HUES48 (cell line): ENCODE measurements around the gene BACH2.

Experiments
- H3K27ac ChIP-seq: one replicate; pipeline ENCODE4 v1.7.0; 2013; ENCODE audit warnings: low read depth, low read length, inconsistent platforms
- H3K27me3 ChIP-seq: 2 replicates; pipeline ENCODE4 v1.6.1; 2013; ENCODE audit warnings: mild to moderate bottlenecking, low read length; ENCODE audit not compliant: control insufficient read depth, insufficient read depth
- H3K36me3 ChIP-seq: 2 replicates; pipeline ENCODE4 v1.6.1; 2013; ENCODE audit warnings: low read length; ENCODE audit not compliant: control insufficient read depth, insufficient read depth
- H3K4me1 ChIP-seq: 2 replicates; pipeline ENCODE4 v1.6.1; 2013; ENCODE audit warnings: mild to moderate bottlenecking, low read length; ENCODE audit not compliant: control insufficient read depth, insufficient read depth
- H3K4me3 ChIP-seq: 2 replicates; pipeline ENCODE4 v1.5.1; 2013; ENCODE audit warnings: mild to moderate bottlenecking, low read depth, low read length
- H3K9ac ChIP-seq: 2 replicates; pipeline ENCODE4 v1.6.1; 2013; ENCODE audit warnings: mild to moderate bottlenecking, low read depth, low read length, moderate library complexity
- H3K9me3 ChIP-seq: 2 replicates; pipeline ENCODE4 v1.6.1; 2013; ENCODE audit warnings: low read length; ENCODE audit not compliant: control insufficient read depth, insufficient read depth

BACH2 gene

DNA sequence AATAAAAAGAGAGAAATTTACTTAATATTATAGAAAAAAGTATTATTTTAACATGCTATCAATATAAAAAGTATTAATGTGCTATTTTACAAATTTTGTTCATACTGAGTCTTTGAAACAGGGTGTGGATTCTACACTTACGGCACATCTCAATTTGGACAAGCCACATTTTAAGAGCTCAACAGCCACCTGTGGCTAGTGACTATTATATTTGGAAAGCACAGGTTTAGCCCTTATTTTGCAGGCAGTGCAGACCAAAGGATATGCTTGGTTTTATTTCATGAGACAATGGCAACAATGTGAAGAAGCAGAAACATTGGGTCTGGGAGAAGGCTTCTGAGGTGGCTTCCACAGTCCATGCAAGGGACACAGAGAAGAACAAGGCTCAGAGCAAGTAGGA lies 74.6 kb downstream of the BACH2 start:
- no peak overlapping the region for H3K27ac ChIP-seq
- no peaks in the 10 kb centered on the region for H3K36me3 ChIP-seq
- H3K27me3 ChIP-seq: no peaks in the 10 kb centered on the region
- H3K4me1 ChIP-seq: peaks cover 41% of the 10 kb centered on the region
- H3K9me3 ChIP-seq: peaks cover 5% of the 10 kb centered on the region; the same call in 1 of the 2 replicates
- no peak overlapping the region for H3K9ac ChIP-seq
- no peak overlapping the region for H3K4me3 ChIP-seq

DNA sequence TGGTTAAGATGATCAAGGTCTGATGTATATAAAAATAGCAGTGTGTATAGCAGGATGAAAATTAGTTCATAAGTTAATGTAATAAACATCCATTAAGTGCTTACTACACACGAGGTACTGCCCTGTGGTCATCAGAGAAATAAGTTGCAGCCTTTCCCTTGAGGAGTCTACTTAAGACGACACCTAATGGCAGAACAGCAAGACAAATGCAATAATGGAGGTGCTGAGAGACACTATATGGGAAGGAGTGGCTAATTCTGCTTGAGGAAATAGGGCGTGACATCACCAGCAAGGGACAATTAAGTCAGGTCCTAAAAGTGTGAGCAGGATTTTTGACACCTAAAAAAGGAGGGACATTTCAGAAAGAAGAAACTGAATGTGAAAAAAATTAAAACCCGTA lies 75.2 kb downstream of the BACH2 start:
- no peak overlapping the region for H3K4me3 ChIP-seq
- H3K27ac ChIP-seq: no peak overlapping the region
- H3K9me3 ChIP-seq: peaks cover 5% of the 10 kb centered on the region; the same call in 1 of the 2 replicates
- H3K36me3 ChIP-seq: no peaks in the 10 kb centered on the region
- peaks cover 43% of the 10 kb centered on the region for H3K4me1 ChIP-seq
- no peaks in the 10 kb centered on the region for H3K27me3 ChIP-seq
- no peak overlapping the region for H3K9ac ChIP-seq

DNA sequence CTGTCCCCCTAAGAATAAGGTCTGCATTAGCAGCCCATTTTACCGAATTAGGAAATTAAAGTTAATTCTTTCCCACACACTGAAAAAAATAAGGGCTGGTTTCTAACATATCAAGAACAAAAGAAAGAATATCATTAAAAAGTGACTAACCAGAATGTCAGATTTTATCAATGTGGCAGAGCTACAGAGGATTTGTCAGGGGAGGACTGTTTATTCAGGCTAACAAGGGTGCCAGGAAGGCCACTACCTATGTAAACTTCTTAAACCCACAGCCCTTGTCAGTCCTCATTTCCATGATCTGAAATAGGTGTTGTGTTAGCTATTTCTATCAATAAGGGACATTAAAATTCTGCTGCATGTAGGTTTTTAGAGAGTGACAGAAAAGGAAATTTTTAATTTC lies 76.4 kb downstream of the BACH2 start:
- Histone ChIP-seq H3K27ac (peak overlapping the region; percentile 24), H3K9ac (no peak overlapping the region), H3K9me3 (peaks cover 5% of the 10 kb centered on the region; the same call in 1 of the 2 replicates), H3K27me3 (no peaks in the 10 kb centered on the region), H3K4me1 (peaks cover 52% of the 10 kb centered on the region), H3K4me3 (no peak overlapping the region), H3K36me3 (no peaks in the 10 kb centered on the region)

DNA sequence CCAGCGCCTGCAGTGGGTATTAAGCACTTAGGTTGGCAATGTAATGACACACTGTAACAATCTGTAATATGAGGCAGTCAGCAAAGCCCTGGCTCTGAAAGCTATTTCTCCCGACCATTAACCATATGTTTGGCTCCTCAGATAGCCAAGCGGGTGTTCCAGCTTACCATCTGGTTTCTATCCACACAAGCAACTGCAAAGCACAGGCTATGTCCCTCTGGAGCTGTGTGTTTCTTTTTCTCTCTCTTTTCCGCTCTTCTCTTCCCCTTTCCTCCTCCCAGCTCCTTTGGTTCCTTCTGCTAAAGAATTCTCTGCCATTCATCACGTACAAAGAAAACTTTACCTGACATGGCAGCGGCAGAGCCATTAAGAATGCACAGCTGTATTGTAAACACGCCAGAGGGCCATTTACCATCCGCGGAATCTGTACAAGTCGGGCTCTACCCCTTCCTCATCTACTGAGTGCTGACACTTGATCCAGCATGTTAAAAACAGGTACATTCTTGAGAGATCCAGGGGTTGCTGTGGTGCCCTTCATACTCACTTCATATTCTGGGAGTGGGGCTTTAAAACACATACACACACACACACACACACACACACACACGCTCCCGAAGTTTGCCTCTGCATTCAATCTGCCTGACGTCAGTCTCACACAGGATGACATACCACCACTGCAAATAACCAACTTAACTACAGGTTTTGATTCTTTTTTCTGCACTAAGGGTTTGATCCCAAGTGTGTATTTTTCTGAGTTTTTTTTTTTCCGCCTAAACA lies 77.2 kb downstream of the BACH2 start:
- Histone ChIP-seq H3K9ac (peak overlapping the region; percentile 84; the same call in 1 of the 2 replicates), H3K9me3 (peaks cover 5% of the 10 kb centered on the region; the same call in 1 of the 2 replicates), H3K36me3 (no peaks in the 10 kb centered on the region), H3K27ac (peak overlapping the region; percentile 97), H3K4me3 (peak overlapping the region; percentile 15; the same call in 1 of the 2 replicates), H3K27me3 (no peaks in the 10 kb centered on the region), H3K4me1 (peaks cover 52% of the 10 kb centered on the region)

GRCh38 chr6:90218959-90219208 lies 77.8 kb downstream of the BACH2 start:
- H3K36me3 ChIP-seq: no peaks in the 10 kb centered on the region
- no peaks in the 10 kb centered on the region for H3K27me3 ChIP-seq
- peaks cover 5% of the 10 kb centered on the region; the same call in 1 of the 2 replicates for H3K9me3 ChIP-seq
- H3K9ac ChIP-seq: peak overlapping the region; percentile 84
- peaks cover 52% of the 10 kb centered on the region for H3K4me1 ChIP-seq
- H3K4me3 ChIP-seq: no peak overlapping the region; the same call in 1 of the 2 replicates
- peak overlapping the region; percentile 97 for H3K27ac ChIP-seq

DNA sequence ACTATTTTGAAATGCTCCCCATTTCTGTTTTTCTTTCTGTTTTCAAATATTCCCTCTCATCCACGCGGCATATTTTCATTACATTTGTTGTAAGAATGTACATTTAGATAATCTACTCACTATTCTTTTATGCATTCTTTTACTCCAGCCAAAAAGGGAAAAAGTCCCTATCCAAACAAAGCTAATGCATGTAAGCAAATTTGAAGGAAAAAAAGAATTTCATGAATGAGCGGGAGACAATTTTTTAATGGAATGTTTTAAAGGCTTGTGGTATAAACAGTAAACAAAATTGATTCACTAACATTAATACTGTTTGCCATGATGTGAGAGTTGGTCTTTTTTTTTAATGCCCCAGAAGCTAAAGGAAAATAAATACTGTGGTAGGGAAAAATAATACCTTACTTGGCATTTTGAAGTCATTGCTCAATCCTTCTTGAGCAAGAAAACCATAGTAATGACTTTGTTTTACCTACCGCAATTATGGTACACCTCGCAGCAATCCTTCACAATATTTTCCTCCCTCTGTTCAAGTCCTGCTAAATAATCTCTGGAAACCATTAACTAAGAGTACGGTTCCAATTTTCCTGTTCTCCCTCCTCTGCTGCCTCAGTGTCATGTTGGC lies 79.0 kb downstream of the BACH2 start:
- no peaks in the 10 kb centered on the region for H3K36me3 ChIP-seq
- peaks cover 52% of the 10 kb centered on the region for H3K4me1 ChIP-seq

DNA sequence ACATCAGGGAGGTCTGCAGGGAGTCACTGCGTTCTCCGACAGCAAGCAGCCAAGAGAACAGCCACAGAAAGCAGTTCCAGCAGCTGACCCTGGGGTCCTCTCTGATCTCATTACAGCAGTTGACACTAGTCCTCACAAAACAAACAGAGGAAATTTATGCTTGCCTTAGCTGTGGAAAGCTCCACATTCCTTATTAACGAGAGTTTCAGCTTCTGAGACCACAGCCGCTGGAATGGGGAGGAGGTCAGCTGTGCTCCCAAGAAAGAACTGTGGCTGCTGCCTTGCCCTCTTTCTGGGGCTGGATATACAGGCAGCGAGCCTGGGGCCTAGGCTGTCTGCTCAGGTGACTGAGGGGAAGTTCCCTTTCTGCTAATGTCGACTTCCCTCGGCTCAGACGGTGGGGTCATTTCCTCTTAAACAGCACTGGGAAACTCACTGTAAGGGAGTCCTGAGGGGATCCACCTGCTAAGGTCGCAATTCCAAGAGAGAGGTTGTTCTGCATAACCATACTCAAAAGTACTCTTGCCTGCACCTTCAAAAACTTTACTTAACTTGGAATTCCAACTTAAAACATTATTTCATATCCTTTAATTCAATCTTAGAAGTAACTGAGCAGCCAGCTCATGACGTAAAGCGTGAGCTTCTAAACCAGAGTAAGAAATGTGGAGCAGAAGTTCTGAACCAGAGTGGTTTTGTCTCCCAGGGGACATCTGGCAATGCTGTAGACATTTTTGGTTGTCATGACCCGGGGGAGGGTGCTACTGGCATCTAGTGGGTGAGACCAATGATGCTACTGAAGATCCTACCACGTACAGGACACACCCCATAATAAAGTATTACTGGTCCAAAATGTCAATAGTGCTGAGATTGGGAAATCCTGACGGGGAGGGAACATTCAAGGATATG lies 80.3 kb downstream of the BACH2 start:
- H3K9ac ChIP-seq: no peak overlapping the region; the same call in 1 of the 2 replicates
- H3K4me1 ChIP-seq: peaks cover 52% of the 10 kb centered on the region
- no peaks in the 10 kb centered on the region for H3K27me3 ChIP-seq
- H3K36me3 ChIP-seq: no peaks in the 10 kb centered on the region
- H3K27ac ChIP-seq: peak overlapping the region; percentile 97
- no peak overlapping the region for H3K4me3 ChIP-seq
- H3K9me3 ChIP-seq: no peaks in the 10 kb centered on the region

More for the DNA sequence above, 79.0 kb downstream of the BACH2 start:
- Histone ChIP-seq H3K9ac (peak overlapping the region; percentile 84), H3K27me3 (no peaks in the 10 kb centered on the region), H3K9me3 (0 out of 2 replicates have a peak, but pooled peaks cover under 1% of the 10 kb centered on the region), H3K27ac (peak overlapping the region; percentile 97), H3K4me3 (peak overlapping the region; percentile 25)

- no peak overlapping the region for H3K9ac ChIP-seq
- peaks cover 44% of the 10 kb centered on the region for H3K4me1 ChIP-seq
- H3K4me3 ChIP-seq: no peak overlapping the region
- no peak overlapping the region for H3K27ac ChIP-seq
- no peaks in the 10 kb centered on the region for H3K27me3 ChIP-seq
- no peaks in the 10 kb centered on the region for H3K36me3 ChIP-seq
- no peaks in the 10 kb centered on the region for H3K9me3 ChIP-seq
Measured at GRCh38 chr6:90214966-90215365, 81.7 kb downstream of the BACH2 start.

GRCh38 chr6:90214461-90214860 lies 82.2 kb downstream of the BACH2 start:
- Histone ChIP-seq H3K4me1 (peaks cover 39% of the 10 kb centered on the region), H3K27me3 (no peaks in the 10 kb centered on the region), H3K27ac (no peak overlapping the region), H3K9me3 (no peaks in the 10 kb centered on the region), H3K36me3 (no peaks in the 10 kb centered on the region), H3K4me3 (no peak overlapping the region), H3K9ac (no peak overlapping the region)

- Histone ChIP-seq H3K27me3 (no peaks in the 10 kb centered on the region), H3K9me3 (no peaks in the 10 kb centered on the region), H3K9ac (no peak overlapping the region), H3K4me3 (no peak overlapping the region), H3K27ac (no peak overlapping the region), H3K36me3 (no peaks in the 10 kb centered on the region), H3K4me1 (peaks cover 17% of the 10 kb centered on the region)
Measured at GRCh38 chr6:90212274-90212673, 84.4 kb downstream of the BACH2 start.
